DOHH2 (cell line): ENCODE data around the gene NFIA.

Experiments
- H3F3A ChIP-seq: fragments of 200-600 bp; sonication (generic), shearing (Covaris generic); 2 replicates; pipeline ENCODE4 v1.6.0; 2016; ENCODE audit warnings: antibody characterized with exemption, mild to moderate bottlenecking; ENCODE audit not compliant: control insufficient read depth, insufficient read depth
- H3K27ac ChIP-seq: fragments of 200-600 bp; sonication (generic); 2 replicates; pipeline ENCODE4 v1.5.1; 2014; ENCODE audit warnings: low read depth, mild to moderate bottlenecking, low read length, moderate library complexity
- H3K27me3 ChIP-seq: fragments of 200-600 bp; sonication (generic); 2 replicates; pipeline ENCODE4 v1.6.1; 2014; ENCODE audit warnings: mild to moderate bottlenecking, low read length, mixed read lengths; ENCODE audit not compliant: control insufficient read depth
- H3K36me3 ChIP-seq: fragments of 200-600 bp; sonication (generic); 2 replicates; pipeline ENCODE4 v1.6.1; 2014; ENCODE audit warnings: mild to moderate bottlenecking, low read length, moderate library complexity, mixed read lengths; ENCODE audit not compliant: control insufficient read depth
- H3K4me1 ChIP-seq: fragments of 200-600 bp; sonication (generic); 2 replicates; pipeline ENCODE4 v1.6.1; 2014; ENCODE audit warnings: mild to moderate bottlenecking, low read length, mixed read lengths; ENCODE audit not compliant: control insufficient read depth
- H3K4me2 ChIP-seq: fragments of 200-600 bp; sonication (generic); 2 replicates; pipeline ENCODE4 v1.6.0; 2014; ENCODE audit warnings: mild to moderate bottlenecking, low read length, moderate library complexity
- H3K4me3 ChIP-seq: fragments of 200-600 bp; sonication (generic); 2 replicates; pipeline ENCODE4 v1.5.1; 2014; ENCODE audit warnings: mild to moderate bottlenecking, low read length, mixed read lengths
- H3K79me2 ChIP-seq: fragments of 200-600 bp; sonication (generic); 2 replicates; pipeline ENCODE4 v1.6.1; 2014; ENCODE audit warnings: mild to moderate bottlenecking, low read length, mixed read lengths; ENCODE audit not compliant: control insufficient read depth
- H3K9me2 ChIP-seq: fragments of 200-600 bp; sonication (generic); replicated peaks from 2 replicates; pipeline ENCODE4 v1.6.1; 2014; ENCODE audit warnings: mild to moderate bottlenecking, low read length, mixed read lengths; ENCODE audit not compliant: control insufficient read depth
- H3K9me3 ChIP-seq: fragments of 200-600 bp; sonication (generic); 2 replicates; pipeline ENCODE4 v1.6.1; 2014; ENCODE audit warnings: antibody characterized with exemption, low read length, mixed read lengths; ENCODE audit not compliant: control insufficient read depth, insufficient read depth
- H4K20me1 ChIP-seq: fragments of 200-600 bp; sonication (generic); 2 replicates; pipeline ENCODE4 v1.6.0; 2014; ENCODE audit warnings: low read depth, mild to moderate bottlenecking, antibody characterized with exemption, low read length, moderate library complexity; ENCODE audit not compliant: control insufficient read depth, insufficient read depth
- CTCF ChIP-seq: fragments of 200-600 bp; sonication (generic); IDR thresholded peaks from one replicate; pipeline ENCODE4 v1.5.1; 2014; ENCODE audit warnings: antibody characterized with exemption, mild to moderate bottlenecking, low read depth, low read length; ENCODE audit not compliant: poor library complexity, severe bottlenecking
- EZH2phosphoT487 ChIP-seq: fragments of 200-600 bp; sonication (generic); IDR thresholded peaks from 2 replicates; pipeline ENCODE4 v1.6.1; 2017; ENCODE audit warnings: borderline replicate concordance, mild to moderate bottlenecking, antibody characterized with exemption, low read length, moderate library complexity, mixed read lengths

The NFIA gene

GRCh38 chr1:61111084-61112004, 29.0 kb downstream of the NFIA start:
- Histone ChIP-seq H3K9me2 (no peaks in the 10 kb centered on the region), H3K79me2 (peaks cover 25% of the 10 kb centered on the region), H3K4me2 (no peak overlapping the region)

GRCh38 chr1:61114178-61114870, 32.0 kb downstream of the NFIA start:
- no peak for TF ChIP-seq CTCF
- no peak for TF ChIP-seq EZH2phosphoT487
- no peaks in the 10 kb centered on the region for H4K20me1 ChIP-seq
- no peaks in the 10 kb centered on the region for H3K9me3 ChIP-seq
- peaks cover 6% of the 10 kb centered on the region; the same call in 1 of the 2 replicates for H3K36me3 ChIP-seq
- H3K27ac ChIP-seq, result no peak overlapping the region
- no peak overlapping the region for H3K4me2 ChIP-seq
- no peak overlapping the region for H3K4me3 ChIP-seq
- H3K9me2 ChIP-seq, result no peaks in the 10 kb centered on the region
- H3F3A ChIP-seq, result no peaks in the 10 kb centered on the region
- no peaks in the 10 kb centered on the region for H3K27me3 ChIP-seq
- peaks cover 8% of the 10 kb centered on the region for H3K79me2 ChIP-seq
- no peaks in the 10 kb centered on the region for H3K4me1 ChIP-seq

More at GRCh38 chr1:61111084-61112004, 29.0 kb downstream of the NFIA start:
- H4K20me1 ChIP-seq, result no peaks in the 10 kb centered on the region
- H3K36me3 ChIP-seq, result peaks cover 6% of the 10 kb centered on the region; the same call in 1 of the 2 replicates
- H3F3A ChIP-seq, result no peaks in the 10 kb centered on the region
- TF ChIP-seq EZH2phosphoT487 (no peak), CTCF (no peak)
- no peak overlapping the region for H3K27ac ChIP-seq
- H3K27me3 ChIP-seq, result no peaks in the 10 kb centered on the region
- no peaks in the 10 kb centered on the region for H3K9me3 ChIP-seq
- H3K4me3 ChIP-seq, result no peak overlapping the region
- H3K4me1 ChIP-seq, result 0 out of 2 replicates have a peak, but pooled peaks cover 3% of the 10 kb centered on the region

GRCh38 chr1:61115436-61115835, 33.1 kb downstream of the NFIA start:
- Histone ChIP-seq H3K27ac (no peak overlapping the region), H3K4me3 (no peak overlapping the region), H4K20me1 (no peaks in the 10 kb centered on the region), H3F3A (no peaks in the 10 kb centered on the region), H3K4me2 (no peak overlapping the region), H3K9me3 (no peaks in the 10 kb centered on the region), H3K79me2 (peaks cover 8% of the 10 kb centered on the region), H3K27me3 (no peaks in the 10 kb centered on the region), H3K4me1 (no peaks in the 10 kb centered on the region), H3K36me3 (peaks cover 6% of the 10 kb centered on the region; the same call in 1 of the 2 replicates), H3K9me2 (no peaks in the 10 kb centered on the region)
- TF ChIP-seq CTCF (no peak), EZH2phosphoT487 (no peak)
